ENCODE data around the gene TRIO.
"Not testable (repeated sequence)": the region's sequence is repeated elsewhere in the genome, so short reads cannot be mapped to it uniquely, and the experiment has no call there.

The TRIO gene

DNA sequence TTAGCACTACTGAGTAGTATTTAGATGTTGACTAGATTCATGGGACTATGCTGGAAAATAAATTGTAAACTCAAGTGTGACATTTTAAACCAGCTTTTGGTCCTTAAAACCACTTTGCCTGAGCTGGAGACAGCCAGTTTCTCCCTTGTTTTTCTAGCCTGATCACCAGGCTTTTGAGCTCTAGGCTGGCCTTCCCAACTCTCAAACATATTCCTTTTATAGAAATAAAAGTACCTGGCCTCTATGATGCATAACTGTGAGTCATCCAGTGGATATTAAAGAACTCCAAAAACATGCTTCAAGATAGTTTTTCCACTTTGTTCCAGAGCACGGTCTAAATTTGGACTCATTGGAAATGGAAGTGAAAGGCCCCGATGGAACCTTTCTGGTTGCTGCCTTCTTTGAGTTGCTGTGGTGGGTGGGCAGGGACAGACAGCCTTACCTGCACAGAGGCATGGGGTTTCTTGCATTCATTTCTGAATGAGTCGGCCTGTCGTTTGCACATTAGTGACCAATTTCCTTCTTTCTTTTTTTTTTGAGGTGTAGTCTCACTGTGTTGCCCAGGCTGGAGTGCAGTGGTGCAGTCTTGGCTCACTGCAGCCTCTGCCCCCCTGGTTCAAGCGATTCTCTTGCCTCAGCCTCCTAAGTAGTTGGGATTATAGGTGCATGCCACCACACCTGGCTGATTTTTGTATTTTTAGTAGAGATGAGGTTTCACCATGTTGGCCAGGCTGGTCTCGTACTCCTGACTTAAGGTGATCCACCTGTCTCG, 43.1 kb downstream of the TRIO start:
- DNase-seq (ENCODE audit: low read depth) = no peak

DNA sequence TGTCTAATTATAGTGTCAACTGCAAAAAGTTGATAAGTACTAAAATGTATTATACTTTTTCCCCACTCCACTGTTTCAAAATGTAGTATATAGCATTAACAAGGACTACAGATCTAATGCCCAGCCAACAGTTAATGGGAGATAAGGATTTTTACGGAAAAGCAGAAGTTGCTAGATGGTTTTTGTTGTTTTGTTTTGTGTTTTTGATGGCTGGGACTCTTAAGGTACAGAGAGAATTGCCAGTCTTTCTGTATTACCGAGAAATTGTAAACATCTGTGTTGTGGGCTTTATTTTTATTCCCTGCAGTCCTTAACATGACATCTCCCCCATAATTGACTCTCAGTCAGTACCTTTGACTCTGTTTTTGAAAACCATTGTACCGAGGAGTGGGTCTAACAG, 44.0 kb downstream of the TRIO start:
- no peak for DNase-seq (ENCODE audit: low read depth)

DNA sequence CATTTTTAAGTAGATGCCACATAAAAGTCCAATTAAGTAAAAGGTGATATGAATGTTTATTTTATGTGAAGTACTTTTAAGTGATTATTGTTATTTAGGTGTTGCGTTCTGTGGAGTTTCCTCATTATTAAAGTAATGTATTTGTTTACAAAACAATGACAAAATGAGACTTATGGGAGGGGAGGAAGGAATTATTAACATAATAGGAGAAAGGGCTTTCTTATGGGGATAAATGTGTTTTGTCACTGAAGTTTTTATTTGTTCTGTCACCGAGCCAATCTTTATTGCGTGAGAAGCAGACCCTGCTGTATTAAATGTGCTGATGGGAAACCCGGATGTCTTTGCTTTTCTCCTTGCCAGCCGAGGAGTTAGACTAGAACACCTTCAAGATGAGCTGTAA, 44.5 kb downstream of the TRIO start:
- no peak for DNase-seq (ENCODE audit: low read depth)

DNA sequence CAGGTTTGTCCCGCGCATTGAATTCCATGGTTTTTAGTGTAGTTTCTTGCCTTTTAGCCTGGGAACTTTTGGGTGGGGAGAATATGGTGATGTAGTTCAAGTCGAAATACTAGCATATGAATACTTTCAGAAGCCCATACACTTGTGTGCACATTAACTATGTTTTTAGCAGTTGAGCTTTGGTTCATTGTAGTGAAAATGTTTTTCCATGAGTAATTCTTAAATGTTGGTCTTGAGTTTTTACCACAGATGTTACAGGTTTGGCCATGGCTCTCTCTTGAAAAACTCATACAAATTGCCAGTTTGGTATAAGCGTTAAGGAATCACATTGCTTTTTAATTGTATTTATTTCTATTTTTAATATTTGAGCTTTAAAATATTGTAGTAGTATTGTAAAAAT, 45.6 kb downstream of the TRIO start:
- DNase-seq (ENCODE audit: low read depth) = no peak

DNA sequence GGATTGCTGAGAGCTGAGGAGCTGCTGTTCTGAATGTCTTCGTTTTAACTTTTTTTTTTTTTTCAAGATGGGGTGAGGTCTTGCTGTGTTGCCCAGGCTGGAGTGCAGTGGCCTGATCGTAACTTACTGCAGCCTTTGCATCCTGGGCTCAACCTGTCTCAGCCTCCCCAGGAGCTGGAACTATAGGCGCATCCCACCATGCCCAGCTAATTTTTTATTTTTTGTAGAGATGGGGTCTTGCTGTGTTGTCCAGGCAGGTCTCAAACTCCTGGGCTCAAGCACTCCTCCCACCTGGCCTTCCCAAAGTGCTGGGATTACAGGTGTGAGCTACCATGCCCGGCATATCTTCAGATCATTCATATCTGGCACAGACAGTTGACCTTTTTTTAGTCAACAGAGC, 46.5 kb downstream of the TRIO start:
- no peak for DNase-seq (ENCODE audit: low read depth)

DNA sequence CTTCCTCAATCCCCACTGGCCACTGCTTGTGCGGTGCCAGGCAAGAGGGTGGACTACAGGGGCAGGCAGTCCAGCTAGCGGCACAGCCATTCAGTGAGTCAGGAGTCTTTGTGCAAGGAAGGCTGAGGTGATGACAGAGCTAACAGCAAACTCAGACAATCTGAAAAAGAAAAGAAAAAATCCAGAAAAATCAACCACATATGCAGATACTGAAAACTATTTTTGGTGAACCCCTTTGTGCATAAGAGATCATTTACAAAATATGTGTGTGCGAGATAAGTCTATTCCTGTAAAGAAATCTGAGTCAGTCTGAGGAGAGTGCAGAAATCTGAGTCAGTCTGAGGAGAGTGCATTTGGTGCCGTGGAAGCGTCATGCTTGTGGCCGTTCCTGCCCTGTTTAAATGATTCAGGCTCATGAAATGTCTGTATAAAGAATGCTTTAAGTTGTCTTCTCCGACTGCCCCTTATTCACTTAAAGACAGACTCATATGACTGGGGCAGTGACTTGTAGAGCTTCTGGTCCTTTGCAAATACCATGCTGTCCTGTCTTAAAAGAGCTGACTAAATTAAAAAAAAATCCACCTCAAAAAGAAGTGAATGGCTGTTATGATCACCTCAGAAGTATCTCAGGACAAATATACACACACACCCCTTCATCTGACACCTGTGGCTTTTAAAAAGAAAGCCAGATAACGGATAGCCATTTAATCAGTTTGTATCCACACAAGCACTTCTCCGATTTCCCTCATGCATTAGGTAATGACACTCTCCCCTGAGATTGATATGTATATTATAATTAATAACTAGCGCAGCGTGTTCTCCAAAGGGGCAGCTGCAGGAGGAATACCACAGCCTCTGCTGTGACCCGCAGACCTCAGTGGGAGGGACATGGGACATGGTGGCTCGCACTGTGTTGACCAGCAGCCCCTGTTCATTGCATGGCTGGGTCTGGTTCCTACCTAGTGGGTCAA, 47.3 kb downstream of the TRIO start:
- DNase-seq (ENCODE audit: low read depth) = no peak

DNA sequence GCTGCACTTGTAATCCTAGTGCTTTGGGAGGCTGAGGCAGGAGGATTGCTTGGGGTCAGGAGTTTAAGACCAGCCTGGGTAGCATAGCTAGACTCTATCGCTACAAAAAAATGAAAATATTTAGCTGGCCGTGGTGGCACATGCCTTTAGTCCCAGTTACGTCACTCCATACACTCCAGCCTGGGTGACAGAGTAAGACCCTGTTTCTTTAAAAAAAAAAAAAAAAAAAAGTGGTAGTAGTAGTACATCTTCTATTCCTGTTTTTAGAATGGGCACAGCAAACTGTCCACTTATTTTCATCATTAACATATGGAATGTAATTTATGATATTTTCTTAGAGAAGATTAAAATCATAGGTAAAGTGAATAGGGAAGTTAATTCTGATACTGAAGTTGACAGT, 48.2 kb downstream of the TRIO start:
- DNase-seq (ENCODE audit: low read depth) = no peak

DNA sequence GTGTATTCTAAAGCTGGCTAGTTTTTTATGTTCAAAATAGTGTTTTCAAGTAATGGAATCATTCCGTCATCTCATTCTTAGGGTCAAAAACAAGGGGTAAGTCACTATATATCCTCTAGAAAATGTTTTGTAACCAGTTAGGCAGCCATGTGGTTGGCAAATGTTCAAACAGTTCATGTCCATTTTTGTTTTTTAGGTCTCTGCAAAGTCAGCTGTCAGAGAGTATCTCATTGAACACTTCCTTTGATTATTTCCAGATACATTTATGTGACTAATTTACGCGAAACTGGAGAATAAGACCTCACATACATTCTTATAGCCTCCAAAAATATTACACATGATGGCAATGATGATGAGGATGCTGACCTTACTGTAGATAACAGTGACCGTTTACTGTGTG, 50.4 kb downstream of the TRIO start:
- DNase-seq (ENCODE audit: low read depth) = no peak

DNA sequence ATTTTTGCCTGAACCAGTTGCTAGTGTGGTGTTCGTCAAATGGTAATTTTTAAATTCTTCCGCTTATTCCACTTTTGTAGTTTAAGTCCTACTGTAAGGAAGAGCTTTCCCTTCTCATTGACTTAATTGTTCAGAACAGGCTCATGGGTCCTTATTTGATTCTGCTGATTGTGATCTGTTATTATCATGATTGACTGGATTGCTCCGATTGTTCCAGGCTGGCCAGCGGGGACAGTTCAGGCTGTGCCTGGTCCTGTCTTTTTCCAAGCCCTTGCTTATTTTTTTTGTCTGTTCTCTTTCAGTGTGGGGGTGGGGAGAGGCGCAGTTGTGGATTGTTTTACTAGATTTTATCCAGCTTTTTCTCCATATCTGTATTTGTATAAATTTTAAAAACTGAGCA, 52.4 kb downstream of the TRIO start:
- no peak for DNase-seq (ENCODE audit: low read depth)

DNA sequence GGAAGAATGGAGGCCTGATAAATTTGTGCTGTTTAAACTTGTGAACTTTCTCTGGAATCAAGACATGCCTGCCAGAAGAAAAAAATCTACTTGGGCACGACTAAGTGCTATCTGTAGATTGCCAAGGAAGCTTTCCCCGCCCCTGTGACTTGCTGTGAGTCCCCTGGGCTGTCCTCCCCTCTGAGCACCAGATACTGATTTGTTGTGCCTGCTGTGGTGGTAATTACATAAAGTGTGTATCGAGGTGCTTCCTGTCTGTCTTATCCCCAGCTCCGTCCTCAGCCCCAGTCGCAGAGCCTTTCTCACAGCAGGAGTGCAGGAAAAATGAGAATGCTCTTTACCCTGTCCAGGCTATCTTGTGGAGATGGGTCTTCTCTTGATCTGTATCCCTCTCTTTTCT, 53.9 kb downstream of the TRIO start:
- no peak for DNase-seq (ENCODE audit: low read depth)

DNA sequence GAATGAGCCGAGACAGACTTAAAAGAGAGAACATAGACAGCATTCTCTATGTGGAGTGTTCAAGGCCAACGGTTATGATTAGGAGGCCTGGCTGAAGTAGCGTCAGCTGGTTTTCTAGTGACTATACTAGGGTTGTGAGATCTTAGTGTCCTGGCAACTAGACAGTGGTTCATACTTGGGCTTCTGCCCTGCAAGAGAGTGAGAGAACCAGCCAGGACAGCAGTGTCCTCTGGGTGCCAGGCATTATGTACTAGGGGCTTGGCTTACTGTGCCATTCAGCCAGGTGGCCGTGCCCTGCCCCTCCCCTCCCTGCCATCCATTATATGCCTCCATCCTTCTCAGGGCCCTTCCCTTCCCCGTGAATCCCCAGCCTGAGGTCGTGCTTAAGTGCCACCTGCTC, 56.8 kb downstream of the TRIO start:
- DNase-seq (ENCODE audit: low read depth) = no peak

DNA sequence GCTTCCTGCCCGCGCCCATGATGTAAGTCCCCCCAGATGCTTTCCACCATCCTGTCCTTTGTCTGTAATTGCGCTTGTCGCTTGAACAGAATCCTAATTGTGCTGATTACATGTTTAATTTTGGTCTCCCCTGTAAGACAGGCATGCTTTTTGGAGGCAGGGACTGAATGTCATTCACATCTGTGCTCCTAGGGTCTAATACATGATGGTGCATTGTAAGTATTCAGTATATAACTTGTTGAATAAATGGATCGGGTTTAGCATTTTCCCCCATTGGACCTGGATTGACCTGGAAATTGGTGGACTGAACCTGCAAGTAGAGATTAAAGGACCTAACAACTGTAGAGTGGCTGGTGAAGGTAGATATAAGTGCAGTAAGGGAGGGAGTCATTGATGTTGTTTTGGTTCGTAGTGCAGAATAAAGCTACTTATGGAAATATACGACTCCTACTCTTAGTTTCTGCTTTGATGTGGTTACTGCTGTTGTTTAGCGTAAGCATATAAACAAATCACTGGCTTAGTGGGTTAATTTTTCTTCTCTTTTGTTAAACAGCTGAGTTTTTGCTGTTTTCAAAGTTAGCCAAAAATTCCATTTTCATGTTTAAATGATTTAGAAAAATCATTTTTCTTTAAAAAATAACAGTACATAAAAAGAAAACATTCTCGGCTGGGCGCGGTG, 57.3 kb downstream of the TRIO start:
- DNase-seq (ENCODE audit: low read depth) = no peak

DNA sequence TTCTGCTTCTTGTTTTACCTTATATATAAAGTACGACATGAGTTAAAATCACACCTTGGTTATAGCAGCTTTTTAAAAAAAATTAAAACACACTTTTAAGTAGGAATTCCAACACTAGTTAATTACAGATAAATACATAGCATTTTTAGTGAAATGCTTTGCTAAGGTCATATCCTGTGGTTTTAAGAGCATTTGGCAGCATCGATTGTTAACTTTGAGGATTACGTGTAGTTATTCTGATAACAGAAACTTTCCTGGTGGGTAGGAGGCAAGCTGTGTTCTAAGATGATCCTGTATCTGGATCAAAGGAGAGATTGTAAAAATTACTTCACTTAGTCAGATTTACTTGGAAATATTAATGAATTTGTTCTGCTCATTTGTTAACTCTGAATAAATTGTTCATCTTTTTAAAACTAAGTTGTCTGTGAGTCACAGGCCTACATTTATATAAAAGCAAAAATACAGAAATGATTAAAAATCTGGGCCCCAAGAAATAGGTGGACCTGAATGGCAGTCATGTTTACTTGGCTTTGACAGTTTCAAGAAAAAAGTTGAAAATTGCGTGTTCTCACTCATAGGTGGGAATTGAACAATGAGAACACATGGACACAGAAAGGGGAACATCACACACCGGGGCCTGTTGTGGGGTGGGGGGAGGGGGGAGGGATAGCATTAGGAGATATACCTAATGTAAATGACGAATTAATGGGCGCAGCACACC, 58.3 kb downstream of the TRIO start:
- DNase-seq (ENCODE audit: low read depth) = no peak

DNA sequence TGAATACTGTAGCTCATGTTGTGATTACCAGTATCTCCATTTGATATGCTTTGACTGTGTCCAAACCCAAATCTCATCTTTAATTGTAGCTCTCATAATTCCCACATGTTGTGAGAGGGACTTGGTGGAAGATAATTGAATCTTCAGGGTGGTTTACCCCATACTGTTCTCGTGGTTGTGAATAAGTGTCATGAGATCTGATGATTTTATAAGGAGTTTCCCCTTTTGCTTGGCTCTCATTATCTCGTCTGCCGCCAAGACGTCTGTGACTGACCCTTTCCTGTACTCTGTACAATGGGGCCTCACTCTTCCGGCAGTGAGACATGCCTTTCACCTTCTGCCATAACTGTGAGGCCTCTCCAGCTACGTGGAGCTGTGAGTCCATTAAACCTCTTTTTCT, 59.3 kb downstream of the TRIO start:
- no peak for DNase-seq (ENCODE audit: low read depth)

DNA sequence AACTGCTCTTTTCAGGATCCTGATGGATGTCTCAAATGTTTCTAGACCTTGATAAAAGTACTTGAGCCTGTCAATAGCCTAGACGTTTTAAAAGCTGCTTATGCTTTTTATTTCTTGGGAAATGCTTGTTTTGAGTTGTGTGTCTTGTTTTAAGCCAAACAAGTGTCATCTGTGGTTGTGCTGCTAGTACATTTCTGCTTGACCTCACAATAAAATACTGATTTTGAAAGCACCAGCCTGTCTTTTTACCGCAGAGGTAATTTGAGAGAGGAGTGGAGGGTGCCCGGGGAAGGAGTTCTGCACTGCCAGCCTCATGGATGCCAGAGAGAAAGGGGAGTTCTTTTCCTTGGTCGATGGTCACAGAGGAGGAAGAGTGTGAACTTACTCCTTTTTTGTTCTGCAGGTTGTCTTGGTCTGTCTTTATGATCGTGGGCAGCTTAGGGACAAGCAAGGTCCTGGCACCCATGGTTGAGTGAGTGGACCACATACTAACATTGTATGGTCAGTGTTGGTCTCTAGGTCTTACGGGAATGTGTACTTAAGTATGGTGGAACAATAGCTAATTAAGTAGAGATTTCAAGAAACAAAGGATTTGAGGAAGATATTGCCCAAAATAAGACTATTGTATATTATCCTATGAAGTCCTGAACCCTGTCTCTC, 61.0 kb downstream of the TRIO start:
- DNase-seq (ENCODE audit: low read depth) = no peak

DNA sequence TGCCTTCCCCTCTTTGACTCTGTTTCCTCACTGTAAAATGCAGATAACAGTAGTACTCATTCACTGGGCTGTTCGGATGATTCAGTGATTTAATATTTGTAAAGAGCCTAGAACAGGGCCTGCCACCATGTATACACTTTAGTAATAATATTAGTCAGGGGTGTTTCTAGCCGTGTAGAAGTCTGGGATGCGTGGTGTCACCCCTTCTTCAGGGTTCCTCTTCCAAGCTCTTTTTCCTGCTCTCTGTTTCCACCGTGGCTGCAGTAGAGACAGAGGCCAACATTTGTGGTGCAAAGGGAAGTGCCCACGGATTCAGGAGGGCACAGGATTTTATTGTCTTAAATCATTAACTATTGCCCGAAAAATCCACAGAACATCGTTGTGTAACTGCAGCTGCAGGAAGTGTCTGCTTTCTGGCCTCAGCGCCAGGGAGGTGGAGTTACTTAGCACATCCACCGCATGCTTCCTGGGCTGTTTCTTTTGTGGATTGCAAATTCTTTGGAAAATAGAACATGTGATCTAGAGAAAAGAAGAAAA, 61.7 kb downstream of the TRIO start:
- no peak for DNase-seq (ENCODE audit: low read depth)

DNA sequence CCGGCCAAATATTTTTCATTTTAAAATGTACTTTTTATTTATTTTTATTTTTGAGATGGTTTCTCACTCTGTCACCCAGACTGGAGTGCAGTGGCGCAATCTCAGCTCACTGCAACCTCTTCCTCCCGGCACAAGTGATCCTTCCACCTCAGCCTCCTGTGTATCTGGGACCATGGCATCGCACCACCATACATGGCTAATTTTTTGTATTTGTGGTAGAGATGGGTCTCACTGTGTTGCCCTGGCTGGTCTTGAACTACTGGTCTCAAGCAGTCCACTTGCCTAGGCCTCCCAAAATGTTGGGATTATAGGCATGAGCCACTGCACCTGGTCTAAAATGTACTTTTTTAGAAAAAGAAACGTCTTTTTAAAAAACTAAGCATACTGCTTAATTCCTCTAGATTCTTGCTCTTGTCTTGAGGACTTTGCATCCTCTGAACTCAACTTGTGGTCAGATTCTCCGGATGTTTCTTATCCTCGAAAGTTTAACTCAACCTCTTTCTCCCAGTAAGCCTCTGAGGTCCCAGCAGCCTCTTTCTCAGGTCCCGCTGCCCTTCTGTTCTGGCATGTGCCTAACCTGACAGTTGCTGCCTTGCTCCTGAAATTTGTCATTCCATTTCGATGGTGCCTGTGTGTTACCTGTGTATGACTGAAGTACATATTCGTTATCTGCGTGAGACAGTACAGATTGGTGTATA, 63.0 kb downstream of the TRIO start:
- DNase-seq (ENCODE audit: low read depth) = no peak

DNA sequence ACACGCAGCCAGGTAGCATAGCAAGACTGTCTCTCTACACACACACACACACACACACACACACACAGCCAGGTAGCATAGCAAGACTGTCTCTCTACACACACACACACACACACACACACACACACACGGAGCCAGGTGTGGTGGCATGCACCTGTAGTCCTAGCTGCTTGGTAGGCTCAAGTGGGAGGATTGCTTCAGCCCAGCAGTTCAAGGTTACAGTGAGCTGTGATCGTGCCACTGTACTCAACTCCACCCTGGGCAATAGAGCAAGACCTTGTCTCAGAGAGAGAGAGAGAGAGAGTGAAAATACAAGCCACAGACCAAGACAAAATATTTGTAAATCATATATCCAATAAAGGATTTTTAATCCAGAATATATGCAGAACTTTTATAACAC, 64.3 kb downstream of the TRIO start:
- not testable (repeated sequence) for DNase-seq (ENCODE audit: low read depth)

DNA sequence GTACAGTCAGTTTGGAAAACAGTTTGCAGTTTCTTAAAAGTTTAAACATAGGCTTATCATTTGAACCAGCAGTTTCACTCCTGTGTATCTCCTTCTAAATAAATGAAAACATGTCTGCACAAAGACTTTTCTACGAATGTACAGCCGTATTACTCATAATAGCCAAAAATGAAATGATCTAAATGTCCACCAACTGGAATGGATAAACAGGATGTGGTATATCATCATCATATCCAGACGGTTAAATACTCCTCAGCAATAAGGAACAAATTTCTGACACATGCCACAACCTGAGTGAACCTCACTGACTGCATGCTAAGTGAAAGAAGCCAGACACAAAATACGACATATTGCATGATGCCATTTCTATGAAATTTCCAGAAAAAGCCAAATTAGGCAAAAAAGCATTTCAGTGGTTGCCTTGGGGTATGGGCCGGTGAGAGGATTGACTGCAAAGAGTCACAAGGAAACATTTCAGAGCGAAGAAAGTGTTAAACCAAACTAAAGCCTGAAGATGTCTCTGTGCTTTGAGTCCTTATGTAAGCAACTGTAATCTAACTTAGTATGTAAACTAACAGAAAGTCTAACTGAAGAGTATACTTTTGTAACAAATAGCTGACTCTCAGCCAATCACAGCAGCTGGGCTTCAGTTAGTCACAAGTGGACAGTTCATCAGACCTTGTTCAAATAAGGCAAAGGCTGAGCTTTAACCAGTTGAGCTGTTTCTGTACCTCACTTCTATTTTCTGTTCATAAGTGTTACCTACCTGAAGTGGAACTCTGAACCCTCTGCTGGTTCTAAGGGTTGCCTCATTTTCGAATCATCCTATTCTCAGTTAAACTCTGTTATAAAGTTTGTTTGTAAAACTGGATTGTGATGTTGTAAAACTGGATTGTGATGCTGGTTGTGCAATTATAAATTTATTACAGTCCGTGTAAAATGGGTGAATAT, 65.2 kb downstream of the TRIO start:
- no peak for DNase-seq (ENCODE audit: low read depth)

Data from stimulated activated CD8-positive, alpha-beta memory T cell treated with anti-CD3 and anti-CD28 coated beads, Interleukin-12 subunit alpha, Interleukin-12 subunit beta, amount 100 ng/mL, for 4 hours (primary cell).